GM23248 (cell line): ENCODE results near the gene ERBB4.

ENCODE experiments used
- EZH2 ChIP-seq: fragments of 200-600 bp; sonication (generic); IDR thresholded peaks from 2 replicates; pipeline ENCODE4 v1.6.1; 2018; ENCODE audit warnings: antibody characterized with exemption, mild to moderate bottlenecking; ENCODE audit not compliant: insufficient read depth, poor library complexity, severe bottlenecking
- EZH2phosphoT487 ChIP-seq: fragments of 200-600 bp; sonication (generic); IDR thresholded peaks from 2 replicates; pipeline ENCODE4 v1.6.1; 2018; ENCODE audit warnings: antibody characterized with exemption, moderate library complexity, mild to moderate bottlenecking, low read depth; ENCODE audit not compliant: insufficient read depth

GRCh38 chr2:211512806-211513205 is 1025.8 kb downstream of the ERBB4 start:
- TF ChIP-seq EZH2phosphoT487 (no peak), EZH2 (no peak)
